IPS-18a (cell line): ENCODE measurements around the gene TELO2.

Source experiments
- H3K27ac ChIP-seq: one replicate; pipeline ENCODE4 v1.5.1; 2013; ENCODE audit warnings: low read length
- H3K27me3 ChIP-seq: one replicate; pipeline ENCODE4 v1.6.1; 2013; ENCODE audit warnings: mild to moderate bottlenecking, low read length; ENCODE audit not compliant: control insufficient read depth, insufficient read depth
- H3K36me3 ChIP-seq: one replicate; pipeline ENCODE4 v1.6.1; 2013; ENCODE audit warnings: low read depth, low read length; ENCODE audit not compliant: control insufficient read depth
- H3K4me1 ChIP-seq: one replicate; pipeline ENCODE4 v1.6.1; 2013; ENCODE audit warnings: low read depth, low read length; ENCODE audit not compliant: control insufficient read depth
- H3K4me3 ChIP-seq: one replicate; pipeline ENCODE4 v1.5.1; 2013; ENCODE audit warnings: low read length
- H3K9ac ChIP-seq: one replicate; pipeline ENCODE4 v1.6.1; 2013; ENCODE audit warnings: mild to moderate bottlenecking, low read length, moderate library complexity
- H3K9me3 ChIP-seq: one replicate; pipeline ENCODE4 v1.6.1; 2013; ENCODE audit warnings: low read depth, low read length; ENCODE audit not compliant: control insufficient read depth

The TELO2 gene

DNA sequence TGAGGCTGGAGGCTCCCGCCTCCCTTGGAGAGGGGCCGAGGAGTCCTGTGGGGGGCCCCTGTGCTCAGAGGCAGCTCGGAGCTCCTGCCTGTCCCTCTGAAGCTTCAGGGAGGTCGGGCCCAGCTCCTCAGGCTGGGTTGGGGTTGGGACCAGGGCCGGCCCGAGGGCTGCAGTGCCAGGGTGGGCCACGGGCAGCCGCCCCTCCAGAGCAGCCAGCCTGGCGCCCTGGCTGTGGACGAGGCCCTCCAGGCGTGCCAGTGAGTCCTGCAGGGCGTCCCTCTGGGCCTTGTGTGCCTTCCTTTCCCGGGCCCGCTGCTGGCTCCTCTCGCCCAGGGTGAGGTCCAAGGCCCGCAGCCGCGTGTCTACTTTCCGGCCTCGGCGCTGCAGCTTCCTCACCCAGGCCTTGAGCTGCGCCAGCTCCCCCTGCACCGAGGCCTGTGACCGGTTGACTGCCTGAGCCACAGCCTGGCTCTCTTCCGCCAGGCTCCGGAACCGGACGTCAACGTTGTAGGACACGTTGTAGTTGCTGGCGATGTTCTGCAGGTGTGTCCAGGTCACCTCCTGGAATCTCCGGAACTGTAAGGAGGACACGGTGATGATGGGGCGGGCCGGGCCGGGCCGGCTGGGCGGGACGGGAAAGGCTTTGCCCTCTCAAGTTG is 5.6 kb upstream of the TELO2 start:
- Histone ChIP-seq H3K4me1 (no peaks in the 10 kb centered on the region), H3K36me3 (no peaks in the 10 kb centered on the region), H3K9me3 (no peaks in the 10 kb centered on the region), H3K4me3 (no peak overlapping the region), H3K9ac (no peak overlapping the region), H3K27ac (no peak overlapping the region), H3K27me3 (peaks cover 11% of the 10 kb centered on the region)

GRCh38 chr16:1488054-1488601 is 5.0 kb upstream of the TELO2 start:
- H3K4me1 ChIP-seq = no peaks in the 10 kb centered on the region
- peaks cover 11% of the 10 kb centered on the region for H3K27me3 ChIP-seq
- no peak overlapping the region for H3K9ac ChIP-seq
- H3K36me3 ChIP-seq = no peaks in the 10 kb centered on the region
- no peaks in the 10 kb centered on the region for H3K9me3 ChIP-seq
- H3K27ac ChIP-seq = no peak overlapping the region
- no peak overlapping the region for H3K4me3 ChIP-seq

DNA sequence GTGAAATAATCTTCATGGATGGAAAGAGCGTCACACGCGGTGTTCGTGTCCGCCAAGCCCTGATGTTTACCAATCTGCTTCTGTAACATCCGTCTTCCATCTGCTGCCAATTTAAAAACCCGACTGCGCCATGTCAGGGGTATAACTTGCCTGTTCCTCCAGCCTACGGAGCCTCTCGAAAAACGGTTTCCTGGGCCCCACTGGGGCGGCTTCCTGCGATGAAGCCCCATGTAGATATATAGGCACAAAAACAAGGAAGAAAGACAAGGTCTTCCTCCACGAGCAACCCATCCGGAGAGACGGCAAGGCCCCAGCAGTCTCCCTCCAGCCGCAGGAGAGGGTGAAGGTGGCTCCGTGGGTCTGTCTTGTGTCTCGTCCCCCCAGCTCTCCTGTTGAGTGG is 4.5 kb upstream of the TELO2 start, which contains the start of gene PTX4:
PTX4 (minus strand) TSS at position 326 of the 400 bp plus-strand sequence; CDS start at position 291, 35 bp downstream.
- H3K4me1 ChIP-seq = no peaks in the 10 kb centered on the region
- peaks cover 6% of the 10 kb centered on the region for H3K27me3 ChIP-seq
- no peaks in the 10 kb centered on the region for H3K9me3 ChIP-seq
- H3K9ac ChIP-seq = no peak within 1 kb of the TSS
- H3K4me3 ChIP-seq = no peak within 1 kb of the TSS
- H3K36me3 ChIP-seq = no peaks in the 10 kb centered on the region
- H3K27ac ChIP-seq = no peak within 1 kb of the TSS

DNA sequence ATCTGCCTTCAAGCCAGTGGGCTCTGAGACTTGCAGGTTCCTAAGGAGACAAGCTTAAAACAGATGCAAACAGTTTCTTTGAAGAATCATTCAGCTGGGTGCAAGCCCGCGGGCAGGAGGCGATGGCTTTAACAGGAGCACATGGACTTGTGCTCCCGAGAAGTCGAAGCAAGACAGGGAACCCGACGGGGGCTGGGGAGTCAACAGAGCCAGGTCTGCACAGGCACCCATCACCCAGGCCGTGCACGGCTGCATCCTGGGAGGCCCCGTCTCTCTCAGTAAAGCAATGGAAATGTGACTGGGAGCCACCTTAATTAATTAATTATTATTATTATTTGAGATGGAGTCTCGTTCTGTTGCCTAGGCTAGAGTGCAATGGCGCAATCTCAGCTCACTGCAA is 4.1 kb upstream of the TELO2 start:
- H3K27me3 ChIP-seq = peaks cover 1% of the 10 kb centered on the region
- H3K4me1 ChIP-seq = no peaks in the 10 kb centered on the region
- H3K36me3 ChIP-seq = no peaks in the 10 kb centered on the region
- no peak overlapping the region for H3K4me3 ChIP-seq
- H3K27ac ChIP-seq = no peak overlapping the region
- H3K9me3 ChIP-seq = no peaks in the 10 kb centered on the region
- H3K9ac ChIP-seq = no peak overlapping the region

- H3K27ac ChIP-seq = no peak overlapping the region
- no peak overlapping the region for H3K4me3 ChIP-seq
- H3K4me1 ChIP-seq = no peaks in the 10 kb centered on the region
- H3K27me3 ChIP-seq = no peaks in the 10 kb centered on the region
- H3K36me3 ChIP-seq = peaks cover 9% of the 10 kb centered on the region
- H3K9ac ChIP-seq = no peak overlapping the region
- H3K9me3 ChIP-seq = no peaks in the 10 kb centered on the region
Observed at GRCh38 chr16:1491327-1491726, 1.8 kb upstream of the TELO2 start.

GRCh38 chr16:1492082-1492922 is 858 bp upstream of the TELO2 start:
- peaks cover 9% of the 10 kb centered on the region for H3K36me3 ChIP-seq
- H3K9me3 ChIP-seq = no peaks in the 10 kb centered on the region
- H3K27me3 ChIP-seq = no peaks in the 10 kb centered on the region
- no peaks in the 10 kb centered on the region for H3K4me1 ChIP-seq
- peak overlapping the region; percentile 84 for H3K4me3 ChIP-seq
- H3K9ac ChIP-seq = peak overlapping the region; percentile 83
- no peak overlapping the region for H3K27ac ChIP-seq

GRCh38 chr16:1493746-1494094 is 560 bp downstream of the TELO2 start:
- H3K36me3 ChIP-seq = peaks cover 18% of the 10 kb centered on the region
- H3K4me1 ChIP-seq = no peaks in the 10 kb centered on the region
- H3K9me3 ChIP-seq = no peaks in the 10 kb centered on the region
- H3K9ac ChIP-seq = peak overlapping the region; percentile 83
- H3K27me3 ChIP-seq = no peaks in the 10 kb centered on the region
- peak overlapping the region; percentile 84 for H3K4me3 ChIP-seq
- H3K27ac ChIP-seq = peak overlapping the region; percentile 75

- Histone ChIP-seq H3K36me3 (peaks cover 20% of the 10 kb centered on the region), H3K27ac (no peak overlapping the region), H3K9me3 (no peaks in the 10 kb centered on the region), H3K4me1 (no peaks in the 10 kb centered on the region), H3K4me3 (peak overlapping the region; percentile 84), H3K9ac (peak overlapping the region; percentile 83), H3K27me3 (no peaks in the 10 kb centered on the region)
Observed at GRCh38 chr16:1494129-1494640, 1.0 kb downstream of the TELO2 start.

DNA sequence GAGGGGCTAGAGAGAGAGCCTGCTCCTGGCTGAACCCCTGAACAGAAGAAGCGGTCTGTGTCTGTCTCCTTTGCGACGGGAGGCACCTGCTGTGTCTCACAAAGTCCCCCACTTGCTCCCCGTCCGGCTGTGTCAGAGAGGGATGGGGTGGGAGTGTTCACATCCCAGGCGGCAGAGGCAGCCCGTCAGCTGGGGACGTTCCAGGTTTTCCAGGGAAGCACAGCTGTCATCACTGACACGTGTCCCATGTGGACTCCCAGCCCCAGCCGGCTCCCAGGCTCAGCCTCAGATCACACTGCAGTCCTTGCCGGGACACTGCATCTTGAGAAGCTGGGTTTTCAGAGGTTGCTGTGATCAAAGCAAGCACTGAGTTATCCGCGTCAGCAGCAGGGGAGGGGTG is 1.6 kb downstream of the TELO2 start:
- Histone ChIP-seq H3K4me1 (no peaks in the 10 kb centered on the region), H3K27ac (no peak overlapping the region), H3K9me3 (no peaks in the 10 kb centered on the region), H3K4me3 (no peak overlapping the region), H3K27me3 (no peaks in the 10 kb centered on the region), H3K9ac (no peak overlapping the region), H3K36me3 (peaks cover 23% of the 10 kb centered on the region)

DNA sequence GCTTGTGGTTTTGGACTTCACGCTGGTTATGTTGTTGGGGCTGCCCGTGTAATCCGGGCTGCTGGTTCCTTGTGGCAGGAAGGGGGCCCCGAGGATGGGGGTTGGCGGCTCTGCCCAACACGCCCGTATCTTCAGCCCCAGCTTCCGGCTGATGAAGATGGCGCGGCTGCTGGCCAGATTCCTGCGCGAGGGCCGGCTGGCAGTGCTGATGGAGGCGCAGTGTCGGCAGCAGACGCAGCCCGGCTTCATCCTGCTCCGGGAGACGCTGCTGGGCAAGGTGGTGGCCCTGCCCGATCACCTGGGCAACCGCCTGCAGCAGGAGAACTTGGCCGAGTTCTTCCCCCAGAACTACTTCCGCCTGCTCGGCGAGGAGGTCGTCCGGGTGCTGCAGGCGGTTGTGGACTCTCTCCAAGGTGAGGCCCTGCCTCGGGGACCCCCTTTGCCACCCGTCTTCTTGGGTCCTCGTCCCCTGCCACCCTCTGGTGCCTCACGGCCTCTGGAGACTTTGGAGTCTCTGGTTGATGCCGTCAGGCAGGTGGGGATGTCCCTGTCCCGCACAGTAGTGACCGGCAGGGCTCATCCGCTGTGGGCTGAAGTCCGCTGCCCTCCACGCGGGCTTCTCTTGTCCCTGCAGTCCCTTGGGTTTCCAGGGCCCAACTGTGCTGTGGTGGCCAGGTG is 2.2 kb downstream of the TELO2 start:
- Histone ChIP-seq H3K36me3 (peaks cover 28% of the 10 kb centered on the region), H3K4me3 (no peak overlapping the region), H3K9me3 (no peaks in the 10 kb centered on the region), H3K4me1 (no peaks in the 10 kb centered on the region), H3K27me3 (no peaks in the 10 kb centered on the region), H3K9ac (no peak overlapping the region), H3K27ac (no peak overlapping the region)

GRCh38 chr16:1495889-1496262 is 2.7 kb downstream of the TELO2 start:
- H3K36me3 ChIP-seq = peaks cover 32% of the 10 kb centered on the region
- H3K27ac ChIP-seq = no peak overlapping the region
- no peak overlapping the region for H3K9ac ChIP-seq
- no peaks in the 10 kb centered on the region for H3K9me3 ChIP-seq
- H3K4me3 ChIP-seq = no peak overlapping the region
- H3K27me3 ChIP-seq = no peaks in the 10 kb centered on the region
- no peaks in the 10 kb centered on the region for H3K4me1 ChIP-seq
